T follicular helper cell (primary cell): ENCODE data around the gene SRSF8.

Experiments used
- DNase-seq: peaks from one replicate; pipeline ENCODE4 v3.0.0-alpha.2; 2020; ENCODE audit warnings: low read depth

SRSF8 gene

GRCh38 chr11:95068549-95068948, 1.8 kb downstream of the SRSF8 start:
- DNase-seq, result peak; percentile 60

GRCh38 chr11:95070471-95070870, 3.8 kb downstream of the SRSF8 start:
- no peak for DNase-seq

- DNase-seq, result no peak
These were observed 6.2 kb downstream of the SRSF8 start for GRCh38 chr11:95072948-95073347.

- no peak for DNase-seq
These were observed 8.3 kb downstream of the SRSF8 start for GRCh38 chr11:95074792-95075563.

GRCh38 chr11:95076416-95076815, 9.7 kb downstream of the SRSF8 start:
- no peak for DNase-seq

GRCh38 chr11:95076981-95077380, 10.3 kb downstream of the SRSF8 start:
- DNase-seq, result no peak

- no peak for DNase-seq
These were observed 11.8 kb downstream of the SRSF8 start for GRCh38 chr11:95078526-95078925.

GRCh38 chr11:95081010-95081409, 14.3 kb downstream of the SRSF8 start:
- no peak for DNase-seq

- DNase-seq, result no peak
These were observed 14.7 kb downstream of the SRSF8 start for GRCh38 chr11:95081412-95081811.

GRCh38 chr11:95082576-95083001, 15.9 kb downstream of the SRSF8 start:
- no peak for DNase-seq

- no peak for DNase-seq
These were observed 17.8 kb downstream of the SRSF8 start for GRCh38 chr11:95084509-95084908.

- no peak for DNase-seq
These were observed 18.5 kb downstream of the SRSF8 start for GRCh38 chr11:95085117-95085816.

GRCh38 chr11:95086151-95086550, 19.4 kb downstream of the SRSF8 start:
- DNase-seq, result no peak

GRCh38 chr11:95086836-95087570, 20.3 kb downstream of the SRSF8 start:
- DNase-seq, result no peak

- no peak for DNase-seq
These were observed 22.4 kb downstream of the SRSF8 start for GRCh38 chr11:95088946-95089619.

- DNase-seq, result peak; percentile 74
These were observed 23.2 kb downstream of the SRSF8 start, which contains the start of gene ENDOD1 for GRCh38 chr11:95089620-95090542. Gene ENDOD1 (plus strand): TSS chr11:95089846. CDS start chr11:95089928, 82 bp downstream.

- no peak for DNase-seq
These were observed 25.0 kb downstream of the SRSF8 start for GRCh38 chr11:95091663-95092180.

GRCh38 chr11:95092549-95093324, 26.0 kb downstream of the SRSF8 start:
- no peak for DNase-seq

- no peak for DNase-seq
These were observed 26.8 kb downstream of the SRSF8 start for GRCh38 chr11:95093548-95093947.
